Measurements from ENCODE around the gene ASPG.
A peak's percentile ranks its signal among the peaks of the same experiment; 100 is the strongest.

ASPG gene

GRCh38 chr14:104113631-104114420, 28.3 kb downstream of the ASPG start:
- POLR2A ChIA-PET, result no interaction called here
- CTCF ChIA-PET, result no interaction called here
- Histone ChIP-seq H3K27ac (ENCODE audit: extremely low read depth, low read depth, low read length) (no peak overlapping the region), H3K4me3 (ENCODE audit: low read depth, low read length) (no peak overlapping the region), H3K4me1 (ENCODE audit: control insufficient read depth, insufficient read depth, low read length) (no peaks in the 10 kb centered on the region; the same call in 1 of the 2 replicates), H3K36me3 (ENCODE audit: control insufficient read depth in 2 of 2, insufficient read depth in 1 of 2, low read length in 2 of 2) (no peaks in the 10 kb centered on the region), H3K9me3 (ENCODE audit: control insufficient read depth, insufficient read depth, low read depth, low read length) (no peaks in the 10 kb centered on the region)
- TF ChIP-seq ZFHX2 (tag by site-specific recombination; conservative IDR thresholded peaks at IDR 0.05) (peak; percentile 75), ZNF670 (tag by site-specific recombination; IDR thresholded peaks at IDR 0.05; ENCODE audit: low read depth) (no peak), SCRT2 (tag by site-specific recombination; IDR thresholded peaks at IDR 0.05) (0 out of 2 replicates have a peak, but pooled peaks have one; percentile 33)

- no peak for TF ChIP-seq ZFP37 (tag by site-specific recombination; IDR thresholded peaks at IDR 0.05)
- TF ChIP-seq ZFP41 (tag by site-specific recombination; IDR thresholded peaks at IDR 0.05; ENCODE audit: borderline replicate concordance), result no peak
- no peak for TF ChIP-seq PRDM1 (tag by site-specific recombination; IDR thresholded peaks at IDR 0.05)
- TF ChIP-seq ZSCAN16 (tag by site-specific recombination; IDR thresholded peaks at IDR 0.05), result no peak
- no peak for TF ChIP-seq ZNF391 (tag by site-specific recombination; IDR thresholded peaks at IDR 0.05; ENCODE audit: borderline replicate concordance, low read depth)
- Histone ChIP-seq H3K36me3 (ENCODE audit: control insufficient read depth in 2 of 2, insufficient read depth in 1 of 2, low read length in 2 of 2) (no peaks in the 10 kb centered on the region), H3K4me1 (ENCODE audit: control insufficient read depth, insufficient read depth, low read length) (no peaks in the 10 kb centered on the region; the same call in 1 of the 2 replicates), H3K4me3 (ENCODE audit: low read depth, low read length) (no peak overlapping the region), H3K9me3 (ENCODE audit: control insufficient read depth, insufficient read depth, low read depth, low read length) (no peaks in the 10 kb centered on the region), H3K27ac (ENCODE audit: extremely low read depth, low read depth, low read length) (no peak overlapping the region)
- ChIA-PET POLR2A (no interaction called here), CTCF (interaction anchor here (0.6 to 1.5 kb wide), 4 partner anchors 20 to 468 kb away, joined by 3 to 10 read pairs (median 3); no protein-coding TSS in a partner anchor)
These were observed 29.1 kb downstream of the ASPG start for GRCh38 chr14:104114421-104115130.

GRCh38 chr14:104115131-104115600, 29.7 kb downstream of the ASPG start:
- ChIA-PET CTCF (interaction anchor here (0.6 to 1.5 kb wide), 4 partner anchors 21 to 467 kb away, joined by 3 to 10 read pairs (median 3); no protein-coding TSS in a partner anchor), POLR2A (no interaction called here)
- no peaks in the 10 kb centered on the region for H3K36me3 ChIP-seq (ENCODE audit: control insufficient read depth in 2 of 2, insufficient read depth in 1 of 2, low read length in 2 of 2)
- H3K9me3 ChIP-seq (ENCODE audit: control insufficient read depth, insufficient read depth, low read depth, low read length), result no peaks in the 10 kb centered on the region
- H3K4me3 ChIP-seq (ENCODE audit: low read depth, low read length), result no peak overlapping the region
- H3K27ac ChIP-seq (ENCODE audit: extremely low read depth, low read depth, low read length), result no peak overlapping the region
- H3K4me1 ChIP-seq (ENCODE audit: control insufficient read depth, insufficient read depth, low read length), result no peaks in the 10 kb centered on the region; the same call in 1 of the 2 replicates
- TF ChIP-seq ZNF324 (tag by site-specific recombination; IDR thresholded peaks at IDR 0.05) (no peak), ZNF791 (tag by site-specific recombination; IDR thresholded peaks at IDR 0.05) (no peak), ZNF692 (tag by site-specific recombination; IDR thresholded peaks at IDR 0.05) (no peak), WT1 (tag by site-specific recombination; IDR thresholded peaks at IDR 0.05) (no peak), ZFP41 (tag by site-specific recombination; IDR thresholded peaks at IDR 0.05; ENCODE audit: borderline replicate concordance) (no peak), ZBTB17 (tag by site-specific recombination; IDR thresholded peaks at IDR 0.05) (no peak)

GRCh38 chr14:104115691-104116287, 30.3 kb downstream of the ASPG start:
- no peaks in the 10 kb centered on the region for H3K9me3 ChIP-seq (ENCODE audit: control insufficient read depth, insufficient read depth, low read depth, low read length)
- ChIA-PET CTCF (interaction anchor here (0.6 to 1.5 kb wide), 3 partner anchors 22 to 322 kb away, joined by 3 to 10 read pairs (median 3); no protein-coding TSS in a partner anchor), POLR2A (no interaction called here)
- H3K4me1 ChIP-seq (ENCODE audit: control insufficient read depth, insufficient read depth, low read length), result no peaks in the 10 kb centered on the region; the same call in 1 of the 2 replicates
- H3K4me3 ChIP-seq (ENCODE audit: low read depth, low read length), result no peak overlapping the region
- H3K36me3 ChIP-seq (ENCODE audit: control insufficient read depth in 2 of 2, insufficient read depth in 1 of 2, low read length in 2 of 2), result no peaks in the 10 kb centered on the region
- TF ChIP-seq KLF1 (tag by site-specific recombination; IDR thresholded peaks at IDR 0.05) (peak; percentile 91), ZFP41 (tag by site-specific recombination; IDR thresholded peaks at IDR 0.05; ENCODE audit: borderline replicate concordance) (no peak)
- no peak overlapping the region for H3K27ac ChIP-seq (ENCODE audit: extremely low read depth, low read depth, low read length)

Measured in HEK293 (cell line).